ENCODE measurements around the gene OLFML2B.
"Not testable (repeated sequence)": the region's sequence is repeated elsewhere in the genome, so short reads cannot be mapped to it uniquely, and the experiment has no call there.

The OLFML2B gene

DNA sequence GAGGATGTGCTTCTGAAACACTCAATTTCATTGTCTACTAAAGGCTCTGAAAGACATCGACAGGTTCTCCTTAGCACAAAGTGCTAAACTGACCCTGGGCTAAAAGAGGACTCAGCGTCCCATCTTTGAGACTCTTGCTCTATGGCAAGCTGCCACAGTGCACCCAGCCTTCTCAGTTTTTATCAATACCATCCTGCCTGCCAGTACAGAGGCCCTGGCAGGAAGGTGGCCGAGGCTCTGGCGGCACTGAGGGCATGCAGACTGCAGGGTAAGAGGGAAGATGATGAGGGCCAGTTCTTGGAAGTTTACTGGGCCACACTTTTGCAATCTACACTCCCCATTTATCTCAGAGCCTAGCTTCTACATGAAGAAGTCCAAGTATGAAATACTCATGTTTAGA lies 5.3 kb downstream of the OLFML2B start:
- Histone ChIP-seq H3K27ac (no peak overlapping the region), H3K4me3 (ENCODE audit: low read depth, low read length) (no peak overlapping the region), H3K36me3 (replicated peaks) (no peaks in the 10 kb centered on the region), H3K27me3 (replicated peaks) (no peaks in the 10 kb centered on the region)
- no peak for TF ChIP-seq CTCF (IDR thresholded peaks at IDR 0.05; ENCODE audit: low read depth, low read length, missing control alignments)
- no peak for DNase-seq
- in situ Hi-C loops (cut with HindIII; ENCODE audit: low pct_ligation_motif_present, low sequenced_read_pairs), result no loop called here

DNA sequence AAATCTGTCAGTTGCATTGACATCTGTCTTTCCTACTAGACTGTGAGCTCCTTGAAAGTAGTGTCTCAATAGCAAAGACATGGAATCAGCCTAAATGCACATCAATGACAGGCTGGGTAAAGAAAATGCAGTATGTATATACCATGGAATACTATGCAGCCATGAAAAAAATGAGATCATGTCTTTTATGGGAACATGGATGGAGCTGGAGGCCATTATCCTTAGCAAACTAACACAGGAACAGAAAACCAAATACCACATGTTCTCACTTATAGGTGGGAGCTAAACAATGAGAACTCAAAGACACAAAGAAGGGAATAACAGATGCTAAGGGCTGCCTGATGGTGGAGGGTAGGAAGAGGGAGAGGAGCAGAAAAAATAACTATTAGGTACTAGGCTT lies 5.9 kb downstream of the OLFML2B start:
- H3K27ac ChIP-seq; H3K4me3 ChIP-seq (ENCODE audit: low read depth, low read length); DNase-seq; in situ Hi-C loops (cut with HindIII; ENCODE audit: low pct_ligation_motif_present, low sequenced_read_pairs); H3K27me3 ChIP-seq (replicated peaks); H3K36me3 ChIP-seq (replicated peaks): not testable (repeated sequence)

GRCh38 chr1:162016631-162017030 lies 7.0 kb downstream of the OLFML2B start:
- Histone ChIP-seq H3K27me3 (replicated peaks) (no peaks in the 10 kb centered on the region), H3K4me3 (ENCODE audit: low read depth, low read length) (no peak overlapping the region), H3K36me3 (replicated peaks) (no peaks in the 10 kb centered on the region), H3K27ac (no peak overlapping the region)
- TF ChIP-seq CTCF (IDR thresholded peaks at IDR 0.05; ENCODE audit: low read depth, low read length, missing control alignments), result no peak
- in situ Hi-C loops (cut with HindIII; ENCODE audit: low pct_ligation_motif_present, low sequenced_read_pairs), result no loop called here
- no peak for DNase-seq

DNA sequence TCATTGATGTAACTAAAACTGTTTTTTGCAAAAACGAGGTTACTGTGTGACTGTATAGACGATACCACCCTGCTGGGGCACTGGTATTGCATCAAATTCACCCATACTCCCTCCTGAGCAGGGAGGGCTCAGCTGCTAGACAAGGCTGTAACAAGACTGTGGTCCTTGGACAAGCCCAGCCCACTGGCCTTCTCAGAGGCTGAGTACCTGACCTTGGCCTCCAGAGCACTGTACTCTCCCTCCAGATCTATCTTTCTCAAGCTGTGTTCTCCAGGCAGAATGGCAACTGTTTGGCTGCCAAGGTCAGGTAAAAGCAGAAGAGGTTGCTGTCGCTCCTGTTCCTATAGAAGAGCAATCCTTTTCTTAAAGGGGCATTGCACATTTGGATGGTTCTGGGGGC lies 8.5 kb downstream of the OLFML2B start:
- no peak for DNase-seq
- in situ Hi-C loops (cut with HindIII; ENCODE audit: low pct_ligation_motif_present, low sequenced_read_pairs), result no loop called here
- H3K27me3 ChIP-seq (replicated peaks), result no peaks in the 10 kb centered on the region
- H3K36me3 ChIP-seq (replicated peaks), result no peaks in the 10 kb centered on the region
- no peak overlapping the region for H3K27ac ChIP-seq
- H3K4me3 ChIP-seq (ENCODE audit: low read depth, low read length), result no peak overlapping the region
- no peak for TF ChIP-seq CTCF (IDR thresholded peaks at IDR 0.05; ENCODE audit: low read depth, low read length, missing control alignments)

- in situ Hi-C loops (cut with HindIII; ENCODE audit: low pct_ligation_motif_present, low sequenced_read_pairs), result no loop called here
- Histone ChIP-seq H3K36me3 (replicated peaks) (no peaks in the 10 kb centered on the region), H3K27me3 (replicated peaks) (no peaks in the 10 kb centered on the region), H3K4me3 (ENCODE audit: low read depth, low read length) (no peak overlapping the region), H3K27ac (no peak overlapping the region)
- DNase-seq, result no peak
- TF ChIP-seq CTCF (IDR thresholded peaks at IDR 0.05; ENCODE audit: low read depth, low read length, missing control alignments), result no peak
Observed at GRCh38 chr1:162014202-162014601, 9.5 kb downstream of the OLFML2B start.

- Histone ChIP-seq H3K27me3 (replicated peaks) (no peaks in the 10 kb centered on the region), H3K4me3 (ENCODE audit: low read depth, low read length) (no peak overlapping the region), H3K27ac (no peak overlapping the region), H3K36me3 (replicated peaks) (no peaks in the 10 kb centered on the region)
- TF ChIP-seq CTCF (IDR thresholded peaks at IDR 0.05; ENCODE audit: low read depth, low read length, missing control alignments), result no peak
- in situ Hi-C loops (cut with HindIII; ENCODE audit: low pct_ligation_motif_present, low sequenced_read_pairs), result no loop called here
- no peak for DNase-seq
Observed at GRCh38 chr1:162013289-162013688, 10.4 kb downstream of the OLFML2B start.

All from brain microvascular endothelial cell (primary cell).